Measurements from ENCODE around the gene CHADL. TPM values are rescaled to one million over a fixed set of nuclear protein-coding genes. Genes with fewer than 3 reads are reported as not detected.
"Not testable (repeated sequence)": the region's sequence is repeated elsewhere in the genome, so short reads cannot be mapped to it uniquely, and the experiment has no call there.

The CHADL gene
- total and polyA plus RNA-seq, 9 of the 15 experiments (the other 6 are each of a cell fraction or from before 2014, with no cell fraction given): not detected

- intact Hi-C loops (cut with micrococcal nuclease); FAIRE-seq; H2AFZ ChIP-seq (ENCODE audit: low read depth, low read length); CTCF ChIA-PET (ENCODE audit: low intra/inter-chr PET ratio); H3K9ac ChIP-seq (ENCODE audit: insufficient read depth in 1 of 2, low read depth in 2 of 2, low read length in 2 of 2); in situ Hi-C loops (cut with MboI); DNase-seq (ENCODE audit: extremely low read depth in 1 of 4, low spot score in 3 of 4); H4K20me1 ChIP-seq (replicated peaks; ENCODE audit: control insufficient read depth, insufficient read depth, low read length); H3K27me3 ChIP-seq (ENCODE audit: control insufficient read depth in 2 of 2, insufficient read depth in 2 of 2, low read length in 2 of 2); H3K4me1 ChIP-seq (replicated peaks in 1 of 2; ENCODE audit: control insufficient read depth in 2 of 2, insufficient read depth in 2 of 2, low read length in 2 of 2); H3K4me2 ChIP-seq (ENCODE audit: insufficient read depth, low read length); H3K9me1 ChIP-seq (ENCODE audit: control insufficient read depth, insufficient read depth, low read length); ATAC-seq; H3K4me3 ChIP-seq; H3K79me2 ChIP-seq (ENCODE audit: control insufficient read depth, insufficient read depth, low read length); BruUV-seq (replicated peaks); H3K9me3 ChIP-seq (replicated peaks; ENCODE audit: control insufficient read depth, insufficient read depth, low read depth, low read length); H3K27ac ChIP-seq (ENCODE audit: extremely low read depth, low read depth, low read length): not testable (repeated sequence)
- WGBS (ENCODE audit: insufficient coverage, low coverage, missing lambda C conversion rate): 85% methylated on average over 6 of the region's 6 CpGs
- TF ChIP-seq POLR2A (conservative IDR thresholded peaks at IDR 0.05) (peak; percentile 29; the same call in 1 of the 2 replicates), POLR2AphosphoS5 (IDR thresholded peaks at IDR 0.05; ENCODE audit: control insufficient read depth, insufficient read depth, low read depth, low read length) (peak; percentile 28; the same call in 1 of the 2 replicates), POLR2AphosphoS2 (IDR thresholded peaks at IDR 0.05; ENCODE audit: low read length) (0 out of 2 replicates have a peak, but pooled peaks have one; percentile 64)
- peaks cover 41% of the 10 kb centered on the region; the same call in 2 of the 3 replicates for H3K36me3 ChIP-seq (ENCODE audit: control insufficient read depth, insufficient read depth, low read length)
- POLR2A ChIA-PET: interaction anchor here (0.6 to 1.7 kb wide), 2 partner anchors 8 to 34 kb away, joined by 3 to 4 read pairs; no protein-coding TSS in a partner anchor
These were observed 60.4 kb downstream of the CHADL start for GRCh38 chr22:41180362-41180761.

Small RNA genes within 50 kb of the gene (microRNA-seq; reads per million reads assigned to microRNA genes)
- gene MIR6889 (ENCODE audit: borderline microRNAs expressed): 0.27 reads per million

Small RNA genes within 50 kb of the gene (small RNA-seq; reads per million reads assigned to genes)
- not detected for gene MIR6889

Other genes with a start within 250 kb of the CHADL start
Only the 7 nearest of the 8 such genes appear.
- gene EP300, start 148.3 kb downstream of the CHADL start, total RNA-seq (2014; rRNA removed): 10.9 and 12.3 TPM in 2 replicates
- 12.0 TPM in 2 replicates for gene EP300, start 148.3 kb downstream of the CHADL start, total RNA-seq (2014; rRNA removed; fragmentation: Illumina TruSeq; extraction: Trizol)
- gene EP300, start 148.3 kb downstream of the CHADL start, total RNA-seq (2015; rRNA removed; fragmentation: Illumina TruSeq; extraction: Trizol): 10.4 and 10.6 TPM in 2 replicates
- gene EP300, start 148.3 kb downstream of the CHADL start, total RNA-seq (2021): 27.9 and 28.6 TPM in 2 replicates
- gene EP300, start 148.3 kb downstream of the CHADL start, polyA plus RNA-seq (2011; rRNA removed): 5.7 and 9.2 TPM in 2 replicates
- gene EP300, start 148.3 kb downstream of the CHADL start, polyA plus RNA-seq (2014; fragmentation: Illumina TruSeq; extraction: Trizol): 20.8 and 24.5 TPM in 2 replicates
- gene EP300, start 148.3 kb downstream of the CHADL start, polyA plus RNA-seq (2014; fragmentation: Nextera tagmentation; extraction: Ambion mirVana): 1 to 10 TPM; 2.2 to 4.0 TPM
- 10.5 and 12.7 TPM in 2 replicates for gene EP300, start 148.3 kb downstream of the CHADL start, polyA plus RNA-seq (2014; rRNA removed)
- 16.7 and 23.0 TPM in 2 replicates for gene L3MBTL2, start 35.6 kb downstream of the CHADL start, total RNA-seq (2014; rRNA removed)
- gene L3MBTL2, start 35.6 kb downstream of the CHADL start, total RNA-seq (2014; rRNA removed; fragmentation: Illumina TruSeq; extraction: Trizol): 12.9 and 14.7 TPM in 2 replicates
- 18.6 and 19.1 TPM in 2 replicates for gene L3MBTL2, start 35.6 kb downstream of the CHADL start, total RNA-seq (2015; rRNA removed; fragmentation: Illumina TruSeq; extraction: Trizol)
- 21.6 and 23.1 TPM in 2 replicates for gene L3MBTL2, start 35.6 kb downstream of the CHADL start, total RNA-seq (2021)
- gene L3MBTL2, start 35.6 kb downstream of the CHADL start, polyA plus RNA-seq (2011; rRNA removed): 15.7 and 17.2 TPM in 2 replicates
- gene L3MBTL2, start 35.6 kb downstream of the CHADL start, polyA plus RNA-seq (2014; fragmentation: Illumina TruSeq; extraction: Trizol): 20.6 and 23.0 TPM in 2 replicates
- 10 to 100 TPM; 10.3 to 21.0 TPM for gene L3MBTL2, start 35.6 kb downstream of the CHADL start, polyA plus RNA-seq (2014; fragmentation: Nextera tagmentation; extraction: Ambion mirVana)
- gene L3MBTL2, start 35.6 kb downstream of the CHADL start, polyA plus RNA-seq (2014; rRNA removed): 18.8 and 20.5 TPM in 2 replicates
- gene RANGAP1, start 45.3 kb upstream of the CHADL start, total RNA-seq (2014; rRNA removed): 52.1 and 68.7 TPM in 2 replicates
- 21.9 and 27.5 TPM in 2 replicates for gene RANGAP1, start 45.3 kb upstream of the CHADL start, total RNA-seq (2014; rRNA removed; fragmentation: Illumina TruSeq; extraction: Trizol)
- 44.3 and 44.5 TPM in 2 replicates for gene RANGAP1, start 45.3 kb upstream of the CHADL start, total RNA-seq (2015; rRNA removed; fragmentation: Illumina TruSeq; extraction: Trizol)
- gene RANGAP1, start 45.3 kb upstream of the CHADL start, total RNA-seq (2021): 90.2 and 104 TPM in 2 replicates
- 65.4 and 70.4 TPM in 2 replicates for gene RANGAP1, start 45.3 kb upstream of the CHADL start, polyA plus RNA-seq (2011; rRNA removed)
- gene RANGAP1, start 45.3 kb upstream of the CHADL start, polyA plus RNA-seq (2014; fragmentation: Illumina TruSeq; extraction: Trizol): 50.6 and 68.4 TPM in 2 replicates
- gene RANGAP1, start 45.3 kb upstream of the CHADL start, polyA plus RNA-seq (2014; fragmentation: Nextera tagmentation; extraction: Ambion mirVana): 1 to 10 TPM; 2.1 to 3.8 TPM
- 74.9 and 77.1 TPM in 2 replicates for gene RANGAP1, start 45.3 kb upstream of the CHADL start, polyA plus RNA-seq (2014; rRNA removed)
- gene ZC3H7B, start 60.6 kb upstream of the CHADL start, total RNA-seq (2014; rRNA removed): 35.2 and 41.1 TPM in 2 replicates
- 13.5 and 16.5 TPM in 2 replicates for gene ZC3H7B, start 60.6 kb upstream of the CHADL start, total RNA-seq (2014; rRNA removed; fragmentation: Illumina TruSeq; extraction: Trizol)
- gene ZC3H7B, start 60.6 kb upstream of the CHADL start, total RNA-seq (2015; rRNA removed; fragmentation: Illumina TruSeq; extraction: Trizol): 25.8 and 26.8 TPM in 2 replicates
- gene ZC3H7B, start 60.6 kb upstream of the CHADL start, total RNA-seq (2021): 45.8 and 49.8 TPM in 2 replicates
- 19.0 and 25.6 TPM in 2 replicates for gene ZC3H7B, start 60.6 kb upstream of the CHADL start, polyA plus RNA-seq (2011; rRNA removed)
- gene ZC3H7B, start 60.6 kb upstream of the CHADL start, polyA plus RNA-seq (2014; fragmentation: Illumina TruSeq; extraction: Trizol): 30.6 and 40.0 TPM in 2 replicates
- gene ZC3H7B, start 60.6 kb upstream of the CHADL start, polyA plus RNA-seq (2014; fragmentation: Nextera tagmentation; extraction: Ambion mirVana): under 1 TPM; 0.07 to 0.30 TPM
- gene ZC3H7B, start 60.6 kb upstream of the CHADL start, polyA plus RNA-seq (2014; rRNA removed): 38.6 and 39.0 TPM in 2 replicates
- 1.2 and 2.0 TPM in 2 replicates for gene TEF, start 141.0 kb upstream of the CHADL start, total RNA-seq (2014; rRNA removed)
- 0.69 and 0.96 TPM in 2 replicates for gene TEF, start 141.0 kb upstream of the CHADL start, total RNA-seq (2014; rRNA removed; fragmentation: Illumina TruSeq; extraction: Trizol)
- 0.68 and 0.76 TPM in 2 replicates for gene TEF, start 141.0 kb upstream of the CHADL start, total RNA-seq (2015; rRNA removed; fragmentation: Illumina TruSeq; extraction: Trizol)
- gene TEF, start 141.0 kb upstream of the CHADL start, total RNA-seq (2021): 1.6 and 2.8 TPM in 2 replicates
- gene TEF, start 141.0 kb upstream of the CHADL start, polyA plus RNA-seq (2011; rRNA removed): 3.1 and 3.2 TPM in 2 replicates
- gene TEF, start 141.0 kb upstream of the CHADL start, polyA plus RNA-seq (2014; fragmentation: Illumina TruSeq; extraction: Trizol): 1.8 and 2.1 TPM in 2 replicates
- under 1 TPM; 0.04 to 0.06 TPM for gene TEF, start 141.0 kb upstream of the CHADL start, polyA plus RNA-seq (2014; fragmentation: Nextera tagmentation; extraction: Ambion mirVana)
- 0.90 and 1.4 TPM in 2 replicates for gene TEF, start 141.0 kb upstream of the CHADL start, polyA plus RNA-seq (2014; rRNA removed)
- gene TOB2, start 205.9 kb upstream of the CHADL start, total RNA-seq (2014; rRNA removed): 10.1 and 14.0 TPM in 2 replicates
- 5.8 and 5.9 TPM in 2 replicates for gene TOB2, start 205.9 kb upstream of the CHADL start, total RNA-seq (2014; rRNA removed; fragmentation: Illumina TruSeq; extraction: Trizol)
- 8.0 and 8.4 TPM in 2 replicates for gene TOB2, start 205.9 kb upstream of the CHADL start, total RNA-seq (2015; rRNA removed; fragmentation: Illumina TruSeq; extraction: Trizol)
- gene TOB2, start 205.9 kb upstream of the CHADL start, total RNA-seq (2021): 17.4 and 20.5 TPM in 2 replicates
- gene TOB2, start 205.9 kb upstream of the CHADL start, polyA plus RNA-seq (2011; rRNA removed): 3.6 and 6.7 TPM in 2 replicates
- 11.6 and 11.8 TPM in 2 replicates for gene TOB2, start 205.9 kb upstream of the CHADL start, polyA plus RNA-seq (2014; fragmentation: Illumina TruSeq; extraction: Trizol)
- 1 to 10 TPM; 3.3 to 6.2 TPM for gene TOB2, start 205.9 kb upstream of the CHADL start, polyA plus RNA-seq (2014; fragmentation: Nextera tagmentation; extraction: Ambion mirVana)
- 7.3 and 7.7 TPM in 2 replicates for gene TOB2, start 205.9 kb upstream of the CHADL start, polyA plus RNA-seq (2014; rRNA removed)
- 92.7 and 94.8 TPM in 2 replicates for gene PHF5A, start 227.8 kb upstream of the CHADL start, total RNA-seq (2014; rRNA removed)
- 112 and 117 TPM in 2 replicates for gene PHF5A, start 227.8 kb upstream of the CHADL start, total RNA-seq (2014; rRNA removed; fragmentation: Illumina TruSeq; extraction: Trizol)
- 97.7 and 101 TPM in 2 replicates for gene PHF5A, start 227.8 kb upstream of the CHADL start, total RNA-seq (2015; rRNA removed; fragmentation: Illumina TruSeq; extraction: Trizol)
- gene PHF5A, start 227.8 kb upstream of the CHADL start, total RNA-seq (2021): 69.5 and 73.2 TPM in 2 replicates
- 94.3 and 119 TPM in 2 replicates for gene PHF5A, start 227.8 kb upstream of the CHADL start, polyA plus RNA-seq (2011; rRNA removed)
- gene PHF5A, start 227.8 kb upstream of the CHADL start, polyA plus RNA-seq (2014; fragmentation: Illumina TruSeq; extraction: Trizol): 101 and 109 TPM in 2 replicates
- 10 to 100 TPM; 14.2 to 30.9 TPM for gene PHF5A, start 227.8 kb upstream of the CHADL start, polyA plus RNA-seq (2014; fragmentation: Nextera tagmentation; extraction: Ambion mirVana)
- gene PHF5A, start 227.8 kb upstream of the CHADL start, polyA plus RNA-seq (2014; rRNA removed): 144 and 150 TPM in 2 replicates